ENCODE measurements around the gene IFI27L1. TPM values are rescaled to one million over a fixed set of nuclear protein-coding genes. Genes with fewer than 3 reads are reported as not detected.
A peak's percentile ranks its signal among the peaks of the same experiment; 100 is the strongest.

Gene IFI27L1
- total RNA-seq, 1 donor from 2014 or later: 18.9 TPM

DNA sequence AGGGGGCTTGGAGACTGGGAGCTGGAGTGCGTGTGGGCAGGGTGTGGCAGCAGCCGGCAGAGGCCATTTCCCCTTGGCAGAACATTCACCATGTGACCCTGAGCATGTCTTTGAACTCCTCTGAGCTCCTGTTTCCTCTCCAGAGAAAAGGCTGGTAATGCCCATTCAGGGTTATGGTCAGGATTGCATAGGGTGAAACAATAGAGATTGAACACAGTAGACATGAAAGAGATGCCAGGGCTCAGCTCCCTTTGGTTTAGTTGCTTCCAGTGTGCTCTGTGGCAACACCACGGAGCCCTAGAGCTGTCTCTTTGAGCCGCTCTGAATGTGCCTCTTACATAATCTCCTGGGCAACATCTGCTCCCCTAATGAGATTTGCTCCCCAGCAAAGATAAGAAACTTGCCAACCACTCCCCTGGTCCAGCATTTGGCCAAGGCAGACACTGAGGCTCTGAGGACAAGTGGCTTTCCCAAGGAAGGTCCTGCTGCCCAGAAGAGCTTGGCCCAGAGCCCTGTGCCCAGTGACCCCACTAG, 34.0 kb downstream of the IFI27L1 start:
- intact Hi-C loops (cut with DNase I): no loop called here
- no peak for DNase-seq (ENCODE audit: extremely low spot score in 2 of 2)
- no peaks in the 10 kb centered on the region for H3K36me3 ChIP-seq

DNA sequence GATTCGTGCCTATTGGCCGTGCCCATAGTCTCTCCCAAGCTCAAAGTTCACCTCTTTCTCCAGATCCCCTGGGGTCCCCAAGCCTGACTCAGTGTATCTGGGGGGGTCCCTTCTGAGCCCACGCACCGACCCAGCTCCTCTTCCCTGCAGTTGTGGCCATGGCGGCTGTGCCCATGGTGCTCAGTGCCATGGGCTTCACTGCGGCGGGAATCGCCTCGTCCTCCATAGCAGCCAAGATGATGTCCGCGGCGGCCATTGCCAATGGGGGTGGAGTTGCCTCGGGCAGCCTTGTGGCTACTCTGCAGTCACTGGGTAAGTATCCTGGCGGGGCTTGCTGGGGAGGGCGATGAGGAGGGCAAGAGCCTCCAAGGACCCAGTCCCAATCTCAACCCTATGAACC, 34.5 kb downstream of the IFI27L1 start:
- DNase-seq (ENCODE audit: extremely low spot score in 2 of 2): no peak

More for the DNA sequence above, 34.0 kb downstream of the IFI27L1 start:
- Histone ChIP-seq H3K27me3 (no peaks in the 10 kb centered on the region), H3K4me3 (no peak overlapping the region), H3K9me3 (no peaks in the 10 kb centered on the region), H3K27ac (peak overlapping the region; percentile 77), H3K4me1 (peaks cover 50% of the 10 kb centered on the region)
- TF ChIP-seq POLR2A (IDR thresholded peaks at IDR 0.05) (no peak), POLR2AphosphoS5 (IDR thresholded peaks at IDR 0.05; ENCODE audit: insufficient read depth in 1 of 2, low read depth in 1 of 2) (peak in 1 of 2 donors; percentile 38)
- TF ChIP-seq, protein P1, sequence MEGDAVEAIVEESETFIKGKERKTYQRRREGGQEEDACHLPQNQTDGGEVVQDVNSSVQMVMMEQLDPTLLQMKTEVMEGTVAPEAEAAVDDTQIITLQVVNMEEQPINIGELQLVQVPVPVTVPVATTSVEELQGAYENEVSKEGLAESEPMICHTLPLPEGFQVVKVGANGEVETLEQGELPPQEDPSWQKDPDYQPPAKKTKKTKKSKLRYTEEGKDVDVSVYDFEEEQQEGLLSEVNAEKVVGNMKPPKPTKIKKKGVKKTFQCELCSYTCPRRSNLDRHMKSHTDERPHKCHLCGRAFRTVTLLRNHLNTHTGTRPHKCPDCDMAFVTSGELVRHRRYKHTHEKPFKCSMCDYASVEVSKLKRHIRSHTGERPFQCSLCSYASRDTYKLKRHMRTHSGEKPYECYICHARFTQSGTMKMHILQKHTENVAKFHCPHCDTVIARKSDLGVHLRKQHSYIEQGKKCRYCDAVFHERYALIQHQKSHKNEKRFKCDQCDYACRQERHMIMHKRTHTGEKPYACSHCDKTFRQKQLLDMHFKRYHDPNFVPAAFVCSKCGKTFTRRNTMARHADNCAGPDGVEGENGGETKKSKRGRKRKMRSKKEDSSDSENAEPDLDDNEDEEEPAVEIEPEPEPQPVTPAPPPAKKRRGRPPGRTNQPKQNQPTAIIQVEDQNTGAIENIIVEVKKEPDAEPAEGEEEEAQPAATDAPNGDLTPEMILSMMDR (IDR thresholded peaks at IDR 0.05): no peak

DNA sequence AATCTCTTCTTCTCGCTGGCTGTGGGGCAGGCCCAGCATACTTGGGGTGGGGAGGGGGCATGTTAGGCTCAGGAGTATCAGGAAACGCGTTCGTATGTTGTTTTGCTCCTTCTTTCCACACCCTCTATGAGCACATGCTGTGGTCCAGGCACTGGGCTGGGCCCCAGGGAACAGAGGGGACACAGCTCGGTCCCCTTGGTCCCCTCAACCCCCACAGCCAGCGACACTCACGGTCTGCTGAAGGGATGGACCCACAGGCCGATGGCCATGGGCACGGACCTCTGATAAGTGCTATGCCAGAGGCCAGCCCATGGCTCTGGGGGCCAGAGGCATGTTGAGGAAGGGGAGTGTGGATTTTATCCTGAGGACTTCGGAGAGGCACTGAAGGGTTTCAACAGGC, 35.6 kb downstream of the IFI27L1 start:
- intact Hi-C loops (cut with DNase I): no loop called here
- TF ChIP-seq, protein P1 (IDR thresholded peaks at IDR 0.05): no peak
- TF ChIP-seq POLR2AphosphoS5 (IDR thresholded peaks at IDR 0.05; ENCODE audit: insufficient read depth in 1 of 2, low read depth in 1 of 2) (no peak), POLR2A (IDR thresholded peaks at IDR 0.05) (no peak)

More for the DNA sequence above, 34.5 kb downstream of the IFI27L1 start:
- TF ChIP-seq POLR2A (IDR thresholded peaks at IDR 0.05) (no peak), POLR2AphosphoS5 (IDR thresholded peaks at IDR 0.05; ENCODE audit: insufficient read depth in 1 of 2, low read depth in 1 of 2) (no peak)
- TF ChIP-seq, protein P1 (IDR thresholded peaks at IDR 0.05): no peak
- H3K36me3 ChIP-seq: no peaks in the 10 kb centered on the region
- no peak overlapping the region for H3K4me3 ChIP-seq
- H3K4me1 ChIP-seq: peaks cover 50% of the 10 kb centered on the region
- intact Hi-C loops (cut with DNase I): no loop called here
- no peaks in the 10 kb centered on the region for H3K9me3 ChIP-seq
- H3K27ac ChIP-seq: peak overlapping the region; percentile 42
- no peaks in the 10 kb centered on the region for H3K27me3 ChIP-seq

DNA sequence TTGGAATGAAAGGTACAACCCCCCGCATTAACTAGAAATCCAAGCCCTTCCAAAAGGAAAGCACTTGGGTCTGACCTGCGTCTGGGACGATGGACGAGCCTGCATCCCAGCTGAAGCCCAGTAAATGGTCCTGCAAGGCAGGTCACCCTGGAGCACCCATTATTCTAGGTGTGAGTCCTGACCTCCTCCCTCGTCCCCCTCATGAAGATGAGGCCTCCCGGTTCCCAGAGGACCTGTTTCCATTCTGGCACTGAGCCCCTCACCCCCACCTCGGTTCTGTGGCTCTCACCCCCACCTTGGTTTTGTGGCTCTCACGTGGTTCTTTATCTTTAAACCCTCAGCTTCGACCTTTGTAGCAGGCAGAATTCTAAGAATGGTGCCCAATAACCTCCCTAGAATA, 36.7 kb downstream of the IFI27L1 start:
- Histone ChIP-seq H3K4me1 (peaks cover 29% of the 10 kb centered on the region), H3K27me3 (no peaks in the 10 kb centered on the region), H3K4me3 (no peak overlapping the region), H3K27ac (no peak overlapping the region), H3K9me3 (no peaks in the 10 kb centered on the region), H3K36me3 (no peaks in the 10 kb centered on the region)
- intact Hi-C loops (cut with DNase I): no loop called here
- TF ChIP-seq POLR2A (IDR thresholded peaks at IDR 0.05) (no peak), POLR2AphosphoS5 (IDR thresholded peaks at IDR 0.05; ENCODE audit: insufficient read depth in 1 of 2, low read depth in 1 of 2) (no peak)
- TF ChIP-seq, protein P1 (IDR thresholded peaks at IDR 0.05): no peak
- no peak for DNase-seq (ENCODE audit: extremely low spot score in 2 of 2)

More for the DNA sequence above, 35.6 kb downstream of the IFI27L1 start:
- Histone ChIP-seq H3K4me3 (no peak overlapping the region), H3K4me1 (peaks cover 40% of the 10 kb centered on the region), H3K27ac (no peak overlapping the region), H3K27me3 (no peaks in the 10 kb centered on the region), H3K9me3 (no peaks in the 10 kb centered on the region), H3K36me3 (no peaks in the 10 kb centered on the region)
- no peak for DNase-seq (ENCODE audit: extremely low spot score in 2 of 2)

DNA sequence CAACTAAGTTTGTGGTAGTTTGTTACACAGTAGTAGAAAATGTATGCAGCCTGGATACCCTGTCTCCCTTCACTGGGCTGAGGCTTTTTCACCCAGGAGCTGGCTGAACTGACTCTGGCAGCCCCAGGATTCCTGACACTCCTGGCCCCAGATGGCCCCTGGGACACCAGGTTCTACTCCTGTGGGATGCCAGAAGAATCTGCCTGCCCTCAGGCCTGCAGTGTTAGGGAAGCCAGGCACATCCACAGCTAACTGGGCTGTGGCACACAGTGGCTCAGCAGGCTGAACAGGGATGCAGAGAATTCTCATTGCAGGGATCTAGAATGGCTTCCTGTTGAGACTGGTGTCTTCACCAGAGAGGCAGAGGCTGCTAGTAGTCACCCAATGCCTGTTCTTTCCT, 38.0 kb downstream of the IFI27L1 start:
- H3K4me1 ChIP-seq: peaks cover 17% of the 10 kb centered on the region
- TF ChIP-seq, protein P1 (IDR thresholded peaks at IDR 0.05): no peak
- TF ChIP-seq POLR2AphosphoS5 (IDR thresholded peaks at IDR 0.05; ENCODE audit: insufficient read depth in 1 of 2, low read depth in 1 of 2) (no peak), POLR2A (IDR thresholded peaks at IDR 0.05) (no peak)
- no peaks in the 10 kb centered on the region for H3K36me3 ChIP-seq
- intact Hi-C loops (cut with DNase I): no loop called here
- no peak overlapping the region for H3K4me3 ChIP-seq
- DNase-seq (ENCODE audit: extremely low spot score in 2 of 2): no peak
- no peaks in the 10 kb centered on the region for H3K27me3 ChIP-seq
- no peaks in the 10 kb centered on the region for H3K9me3 ChIP-seq
- no peak overlapping the region for H3K27ac ChIP-seq

All from vagina (tissue), 2 donors.